ENCODE results near the gene EIF2AK2.
"Not testable (repeated sequence)": the region's sequence is repeated elsewhere in the genome, so short reads cannot be mapped to it uniquely, and the experiment has no call there.

The EIF2AK2 gene

DNA sequence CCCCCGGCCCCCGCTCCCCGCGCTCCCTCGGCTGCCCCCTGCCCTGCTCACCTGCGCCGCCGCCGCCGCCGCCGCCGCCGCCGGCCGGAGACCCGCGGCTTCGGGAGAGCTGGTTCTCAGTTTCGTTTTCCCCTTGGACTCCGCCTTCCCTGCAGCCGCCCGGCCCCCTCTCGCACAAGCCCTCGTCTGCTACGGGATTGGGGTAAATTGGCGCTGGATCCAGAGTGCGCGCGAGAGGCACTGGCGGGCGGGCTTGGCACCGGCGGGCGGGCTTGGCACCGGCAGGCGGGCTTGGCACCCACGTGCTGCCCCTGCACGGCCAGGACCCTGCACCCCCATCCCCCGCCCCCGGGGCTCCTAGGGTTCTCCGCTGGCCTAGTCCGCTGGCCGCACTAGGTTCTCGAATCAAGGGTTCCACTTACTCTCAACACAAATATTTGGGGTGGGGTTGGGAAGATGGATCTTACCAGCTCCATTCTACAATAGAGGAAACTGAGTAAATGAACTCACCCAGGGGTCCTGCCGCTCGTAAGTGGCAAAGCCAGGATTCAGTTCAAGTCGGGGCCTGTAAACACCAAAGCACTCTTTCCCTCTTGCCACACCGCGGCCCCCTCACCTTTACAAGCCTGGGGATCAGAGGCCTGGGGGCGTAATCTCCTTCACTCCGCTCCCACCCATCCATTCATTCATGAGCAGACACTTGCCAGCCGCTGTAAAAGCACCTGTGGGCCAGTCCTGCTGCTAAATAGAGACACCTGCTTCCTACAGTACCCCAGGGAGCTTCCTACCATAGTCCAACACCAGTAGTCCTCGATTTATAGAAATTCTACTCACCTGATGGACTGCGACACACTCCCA, at the start of gene EIF2AK2:
EIF2AK2 (minus strand) TSS at position 124 of the 858 bp plus-strand sequence. CDS start 9,174 bp downstream, outside the sequence.
- DNase-seq, result peak; percentile 92

DNA sequence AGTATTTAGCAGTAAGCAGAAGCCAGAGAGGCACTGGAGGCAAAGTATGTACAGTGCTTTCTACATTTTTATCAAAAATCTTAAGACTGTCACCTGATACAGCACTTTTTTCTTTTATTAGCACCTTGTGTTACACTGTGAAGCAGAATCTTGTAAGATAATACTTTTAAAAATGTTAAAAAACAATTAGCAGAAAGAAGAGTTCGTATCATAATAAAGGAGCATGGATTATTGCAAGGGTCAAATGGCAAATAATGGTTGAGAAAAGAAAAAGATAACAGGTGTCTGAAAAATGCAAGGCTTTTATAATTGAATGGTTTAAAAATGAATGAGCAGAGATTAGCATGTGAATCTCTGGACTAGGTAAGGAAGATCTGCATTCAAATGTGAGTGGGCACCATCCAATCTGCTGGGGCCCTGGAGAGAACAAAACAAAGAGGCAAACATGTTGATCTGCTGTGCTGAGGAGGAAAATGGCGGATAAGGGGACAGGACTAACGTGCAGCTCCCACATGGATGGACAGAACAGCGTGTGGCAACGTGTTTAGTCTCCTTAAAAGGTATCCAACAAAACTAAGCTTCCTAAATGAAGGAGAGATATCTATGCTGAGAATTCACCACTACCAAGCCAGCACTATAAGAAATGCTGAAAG, 49.0 kb upstream of the EIF2AK2 start:
- DNase-seq, result no peak

DNA sequence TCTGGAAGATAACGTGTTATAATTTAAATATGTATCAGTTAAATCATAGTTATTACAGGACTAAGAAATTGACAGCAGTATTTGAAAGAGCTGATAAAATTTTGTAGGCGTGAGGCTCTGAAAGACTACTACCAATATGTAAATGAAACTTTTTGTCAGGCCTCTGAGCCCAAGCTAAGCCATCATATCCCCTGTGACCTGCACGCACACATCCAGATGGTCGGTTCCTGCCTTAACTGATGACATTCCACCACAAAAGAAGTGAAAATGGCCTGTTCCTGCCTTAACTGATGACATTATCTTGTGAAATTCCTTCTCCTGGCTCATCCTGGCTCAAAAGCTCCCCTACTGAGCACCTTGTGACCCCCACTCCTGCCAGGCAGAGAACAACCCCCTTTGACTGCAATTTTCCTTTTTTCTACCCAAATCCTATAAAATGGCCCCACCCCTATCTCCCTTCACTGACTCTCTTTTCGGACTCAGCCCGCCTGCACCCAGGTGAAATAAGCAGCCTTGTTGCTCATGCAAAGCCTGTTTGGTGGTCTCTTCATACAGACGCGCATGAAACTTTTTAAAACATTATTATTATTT, 48.4 kb upstream of the EIF2AK2 start:
- DNase-seq, result not testable (repeated sequence)

DNA sequence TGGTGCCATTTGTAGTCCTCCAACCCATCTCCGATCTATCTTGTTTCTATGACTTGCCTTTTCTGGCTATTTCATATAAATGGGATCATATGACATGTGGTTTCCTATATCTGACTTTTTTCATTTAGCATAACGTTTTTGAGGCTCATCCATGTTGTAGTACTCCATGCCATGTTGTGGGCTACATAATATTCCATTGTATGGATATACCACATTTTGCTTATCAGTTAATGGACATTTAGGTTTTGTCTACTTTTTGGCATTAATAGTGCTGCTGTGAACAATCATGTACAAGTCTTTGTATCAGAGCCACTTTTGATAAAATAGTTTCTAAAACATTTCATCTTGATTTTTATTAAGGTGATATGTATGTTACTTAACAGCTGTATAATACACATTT, 46.9 kb upstream of the EIF2AK2 start:
- DNase-seq, result no peak

DNA sequence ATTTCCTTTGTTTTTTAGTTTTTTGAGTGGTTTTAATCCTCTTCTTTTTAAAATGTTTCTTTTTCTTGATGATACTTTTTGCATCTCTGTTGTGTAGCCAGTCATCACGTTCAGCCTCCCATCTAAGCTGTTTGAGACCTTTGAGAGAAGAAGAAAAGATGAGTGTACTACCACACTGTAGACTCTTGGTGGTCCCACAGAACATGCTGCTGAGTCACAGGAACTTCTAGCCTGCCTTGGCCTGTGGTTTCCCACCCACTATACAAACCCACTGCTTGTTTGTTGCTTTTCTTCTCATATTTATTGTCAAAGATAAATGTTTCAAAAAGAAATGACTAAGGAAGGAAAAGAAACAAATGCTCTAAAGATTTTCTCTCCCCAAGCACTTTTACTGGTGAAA, 45.0 kb upstream of the EIF2AK2 start:
- no peak for DNase-seq

DNA sequence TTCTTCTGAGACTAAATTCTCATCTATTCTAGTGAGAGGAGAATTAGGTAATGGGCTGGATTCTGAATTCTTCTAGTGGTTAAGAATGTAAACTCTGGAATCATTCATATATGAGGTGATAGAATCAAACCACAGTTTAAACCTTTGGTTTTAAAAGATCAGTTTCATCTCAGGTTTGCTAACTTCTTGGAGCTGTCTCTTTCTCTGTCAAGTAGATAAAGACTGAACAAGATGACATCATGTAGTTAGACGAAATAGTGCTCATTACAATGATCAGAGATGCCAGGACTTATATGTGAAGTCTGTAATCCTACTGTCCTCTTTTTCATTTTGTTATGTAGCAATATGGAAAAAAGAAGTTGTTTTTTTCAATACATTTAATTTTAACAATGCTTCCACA, 44.4 kb upstream of the EIF2AK2 start:
- DNase-seq, result no peak

DNA sequence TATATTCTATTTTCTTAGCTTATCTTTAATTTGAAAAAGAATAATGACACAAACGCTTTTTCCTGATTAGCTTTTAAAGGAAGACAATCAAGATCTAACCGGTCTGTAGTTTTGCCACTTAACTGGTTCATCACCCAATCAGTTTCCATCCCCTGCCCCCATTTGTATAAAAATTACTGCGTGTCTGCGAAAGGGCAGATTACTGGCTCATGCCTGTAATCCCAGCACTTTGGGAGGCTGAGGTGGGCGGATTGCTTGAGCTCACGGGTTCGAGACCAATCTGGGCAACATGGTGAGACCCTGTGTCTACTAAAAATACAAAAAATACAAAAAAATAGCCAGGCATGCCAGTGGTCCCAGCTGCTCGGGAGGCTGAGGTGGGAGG, 41.9 kb upstream of the EIF2AK2 start:
- DNase-seq, result no peak

DNA sequence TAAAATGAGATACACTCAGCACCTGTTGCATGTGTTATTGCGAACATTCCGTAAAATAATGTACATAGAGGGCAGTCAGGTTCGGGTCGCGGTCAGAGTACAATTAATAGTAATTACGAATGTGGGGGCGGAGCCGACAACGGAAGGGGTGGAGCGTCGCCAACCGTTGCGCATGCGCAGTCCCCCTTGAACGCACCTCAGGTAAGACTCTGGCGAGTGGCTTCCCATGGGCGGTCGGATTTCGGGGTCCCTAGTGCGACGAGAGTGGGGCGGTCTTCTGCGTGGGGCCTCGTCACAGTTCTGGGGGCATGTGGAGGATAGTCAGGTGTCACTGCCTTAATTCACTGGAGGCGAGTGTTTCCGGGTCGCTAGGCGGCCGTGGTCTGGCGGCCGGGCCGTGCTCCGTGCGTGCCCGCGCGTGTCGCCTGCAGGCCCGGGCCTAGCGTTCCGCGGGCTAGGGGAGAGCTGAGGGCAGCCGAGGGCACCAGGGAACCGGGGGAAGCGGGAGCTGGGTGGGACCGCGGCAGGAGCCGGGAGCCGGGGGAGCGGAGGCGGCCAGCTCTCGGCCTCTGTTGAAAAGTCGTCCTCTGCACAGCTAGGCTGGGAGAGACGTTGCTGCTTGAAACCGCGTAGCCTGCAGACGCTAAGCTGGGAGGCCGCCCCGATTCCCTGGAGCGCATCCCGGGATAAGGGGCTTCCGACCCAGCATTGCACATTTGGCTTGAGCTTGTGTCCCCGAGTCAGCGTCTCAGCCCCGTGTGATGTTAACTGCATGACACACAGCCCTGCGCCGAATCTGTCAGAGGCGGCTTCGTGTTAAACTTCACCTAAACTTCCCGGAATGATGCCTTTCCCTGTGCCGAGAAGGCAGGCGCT, 39.8 kb upstream of the EIF2AK2 start, which contains the start of gene CEBPZOS:
CEBPZOS (plus strand) TSS at position 177 of the 876 bp plus-strand sequence. CDS start 3,209 bp downstream, outside the sequence.
- peak; percentile 63 for DNase-seq

DNA sequence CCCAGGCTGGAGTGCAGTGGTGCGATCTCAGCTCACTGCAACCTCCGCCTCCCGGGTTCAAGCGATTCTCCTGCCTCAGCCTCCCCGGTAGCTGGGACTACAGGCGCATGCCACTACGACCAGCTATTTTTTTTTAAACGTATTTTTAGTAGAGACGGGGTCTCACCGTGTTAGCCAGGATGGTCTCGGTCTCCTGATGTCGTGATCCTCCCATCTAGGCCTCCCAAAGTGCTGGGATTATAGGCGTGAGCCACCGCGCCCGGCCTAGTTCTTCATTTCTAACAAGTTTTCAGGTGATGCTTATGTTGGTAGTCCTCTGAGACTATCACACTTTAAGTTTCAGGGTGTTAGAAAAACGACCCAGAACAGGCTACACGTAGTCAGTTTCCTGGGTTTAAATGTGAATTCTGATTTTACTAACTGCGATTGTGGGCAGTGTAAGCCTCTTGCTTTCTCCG, 39.1 kb upstream of the EIF2AK2 start:
- DNase-seq, result not testable (repeated sequence)

DNA sequence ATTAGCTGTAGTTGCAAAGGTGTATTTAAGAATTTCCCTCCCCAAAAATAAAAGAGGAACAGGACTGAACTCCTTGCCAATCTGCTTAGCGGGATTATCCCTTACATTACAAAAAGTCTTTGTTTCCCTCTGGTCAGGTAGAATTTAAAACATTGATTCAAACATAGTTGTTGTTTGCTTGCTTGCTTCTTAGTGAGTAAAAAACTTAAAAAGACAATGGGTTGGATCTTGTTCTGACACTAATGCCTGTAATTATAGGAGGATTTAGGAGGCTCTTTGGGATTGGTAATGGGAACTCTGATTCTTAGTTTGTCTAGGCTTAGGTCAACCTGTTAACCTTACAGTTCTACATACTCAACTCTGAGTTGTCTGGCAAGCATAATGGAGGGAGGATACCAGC, 35.8 kb upstream of the EIF2AK2 start:
- no peak for DNase-seq

DNA sequence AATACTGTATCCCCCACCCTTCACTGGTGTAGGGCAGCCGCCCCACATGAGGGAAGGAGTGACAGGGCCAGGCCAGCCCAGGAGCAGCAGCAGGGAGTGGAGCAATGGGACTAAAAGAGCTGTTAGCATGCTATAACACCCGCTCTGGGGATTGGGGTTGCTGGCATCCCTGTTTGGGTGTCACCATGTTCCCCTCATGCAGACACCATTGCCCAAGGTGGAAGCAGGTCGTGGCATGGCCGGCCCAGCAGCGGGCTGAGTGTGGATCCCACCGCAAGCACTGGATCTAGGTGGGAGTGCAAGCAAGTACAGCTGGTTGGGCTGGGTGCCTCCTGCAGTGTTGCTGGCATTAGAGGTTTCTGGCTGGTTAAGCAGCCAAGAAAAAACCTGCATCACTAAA, 35.0 kb upstream of the EIF2AK2 start:
- no peak for DNase-seq

DNA sequence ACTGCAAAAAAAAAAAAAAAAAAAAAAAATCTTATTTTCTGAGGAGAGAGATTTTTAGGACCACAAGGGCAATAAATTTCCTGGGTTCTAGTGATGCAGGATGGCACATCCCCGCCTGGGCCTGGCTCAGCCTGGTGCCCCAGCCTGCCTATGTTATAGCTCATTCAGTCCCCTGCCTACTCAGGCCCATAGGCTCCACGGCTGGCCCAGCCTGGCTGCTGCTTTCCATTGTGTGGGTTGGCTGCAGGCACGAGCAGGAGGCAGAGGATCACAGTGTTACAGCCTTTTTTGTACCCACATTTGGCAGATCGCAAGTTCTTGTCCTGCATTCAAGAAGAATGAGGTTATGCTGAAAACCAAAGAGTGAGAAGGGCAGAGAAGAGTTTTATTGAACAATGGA, 34.5 kb upstream of the EIF2AK2 start:
- no peak for DNase-seq

DNA sequence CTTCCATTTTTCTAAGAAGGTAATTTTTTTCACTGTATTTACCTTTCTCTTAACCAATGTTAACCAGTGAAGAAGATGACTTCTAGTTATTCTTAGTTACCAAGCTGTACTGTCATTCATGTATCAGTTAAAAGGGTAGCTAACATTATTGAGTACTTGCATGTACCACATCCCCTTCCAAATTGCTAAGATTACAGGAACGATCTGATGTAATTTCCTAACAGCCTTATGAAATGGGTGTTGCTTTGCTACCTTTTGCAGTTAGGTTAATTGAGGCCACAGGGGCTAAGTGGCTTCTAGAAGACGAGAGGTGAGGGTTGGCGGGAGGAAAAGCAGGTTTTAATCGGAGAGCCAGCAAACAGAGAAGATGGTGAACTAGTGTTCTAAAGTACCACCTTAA, 33.5 kb upstream of the EIF2AK2 start:
- DNase-seq, result no peak

DNA sequence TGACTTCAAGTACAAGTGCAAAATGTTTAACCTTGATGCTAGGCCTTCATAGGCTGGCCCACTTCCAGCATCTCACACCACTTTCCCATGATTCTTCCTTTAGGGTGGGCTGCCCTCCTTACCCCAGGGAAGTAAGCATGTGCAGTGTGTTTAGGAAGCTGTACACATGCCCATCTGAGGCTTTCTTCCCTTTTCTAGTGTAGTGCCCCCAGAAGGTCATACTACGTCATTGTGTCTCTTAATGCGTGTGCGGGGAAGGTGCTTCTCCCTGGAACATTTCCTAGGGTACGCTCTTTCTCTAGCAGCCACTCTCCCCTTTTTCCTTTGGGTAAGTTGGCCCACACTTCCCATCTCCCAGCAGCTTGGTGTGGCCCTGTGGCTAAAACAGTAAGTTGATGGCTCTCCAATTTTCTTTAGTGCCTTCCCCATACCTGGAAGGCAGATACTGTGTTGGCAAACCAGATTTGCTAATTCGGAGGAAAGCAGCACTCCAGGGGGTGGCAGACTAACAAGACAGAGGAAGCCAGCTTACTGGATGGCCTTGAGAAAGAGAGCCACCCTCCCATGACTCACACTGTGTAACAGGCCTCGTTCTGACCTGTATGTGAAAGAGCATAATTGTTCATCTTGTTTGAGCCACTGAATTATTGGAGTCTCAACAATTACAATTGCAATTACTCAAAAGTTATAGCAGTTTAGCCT, 32.8 kb upstream of the EIF2AK2 start:
- no peak for DNase-seq

DNA sequence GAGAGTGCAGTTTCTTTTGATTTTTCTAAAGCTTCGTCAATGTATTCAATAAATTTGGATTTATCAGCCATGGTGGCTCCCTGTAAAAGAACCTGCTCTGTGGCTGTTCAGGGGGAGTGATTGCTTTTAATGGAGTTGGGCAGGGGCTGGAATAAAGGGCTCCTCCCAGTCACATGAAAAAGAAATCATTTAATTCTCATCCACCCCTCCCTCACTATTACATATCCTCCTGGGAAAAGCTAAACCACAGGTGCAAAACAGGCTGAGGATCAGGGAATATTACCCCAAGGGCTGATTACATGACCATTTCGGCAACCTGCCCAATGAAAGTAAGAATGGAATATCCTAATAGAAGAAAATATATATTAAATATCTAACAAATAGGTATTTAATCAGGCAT, 31.8 kb upstream of the EIF2AK2 start, which contains the start of gene SULT6B1:
SULT6B1 (minus strand) TSS at position 101 of the 400 bp plus-strand sequence; CDS start at position 71, 30 bp downstream.
- DNase-seq, result no peak

DNA sequence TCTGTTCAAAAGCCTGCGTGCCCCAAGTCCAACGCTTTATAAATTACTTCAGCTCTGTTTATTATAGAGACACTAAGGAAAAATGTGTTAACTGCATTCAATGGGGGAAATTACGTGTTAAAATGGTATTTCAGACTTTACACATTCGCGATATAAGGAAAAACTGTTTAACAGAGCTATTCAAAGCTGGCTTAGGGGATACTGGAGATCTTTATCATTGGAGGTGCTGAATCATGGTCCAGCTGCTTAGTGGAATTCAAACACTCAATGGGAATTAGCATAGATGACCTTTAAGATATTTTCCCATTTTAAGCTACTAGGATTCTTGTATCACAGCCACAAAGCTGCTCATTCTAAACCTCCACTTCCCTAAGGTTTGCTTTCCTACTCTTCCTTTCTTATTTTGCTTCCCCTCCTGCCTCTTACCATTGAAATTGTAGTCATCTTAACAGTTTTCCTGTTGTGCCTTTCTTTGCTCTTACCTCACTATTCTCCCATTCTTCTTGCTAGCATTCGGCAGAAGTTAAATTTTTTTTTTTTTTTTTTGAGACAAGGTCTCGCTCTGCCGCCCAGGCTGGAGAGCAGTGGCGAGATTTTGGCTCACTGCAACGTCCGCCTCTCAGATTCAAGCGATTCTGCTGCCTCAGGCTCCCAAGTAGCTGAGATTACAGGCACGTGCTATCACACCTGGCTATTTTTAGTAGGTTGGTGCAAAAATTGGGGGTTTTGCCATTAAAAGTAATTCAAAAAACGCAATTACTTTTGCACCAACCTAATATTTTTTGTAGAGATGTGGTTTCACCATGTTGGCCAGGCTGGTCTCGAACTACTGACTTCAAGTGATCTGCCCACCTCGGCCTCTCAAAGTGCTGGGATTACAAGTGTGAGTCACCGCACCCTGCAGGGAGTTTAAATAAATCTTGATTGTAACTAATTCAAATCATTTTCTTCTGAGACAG, 25.2 kb upstream of the EIF2AK2 start:
- DNase-seq, result no peak

DNA sequence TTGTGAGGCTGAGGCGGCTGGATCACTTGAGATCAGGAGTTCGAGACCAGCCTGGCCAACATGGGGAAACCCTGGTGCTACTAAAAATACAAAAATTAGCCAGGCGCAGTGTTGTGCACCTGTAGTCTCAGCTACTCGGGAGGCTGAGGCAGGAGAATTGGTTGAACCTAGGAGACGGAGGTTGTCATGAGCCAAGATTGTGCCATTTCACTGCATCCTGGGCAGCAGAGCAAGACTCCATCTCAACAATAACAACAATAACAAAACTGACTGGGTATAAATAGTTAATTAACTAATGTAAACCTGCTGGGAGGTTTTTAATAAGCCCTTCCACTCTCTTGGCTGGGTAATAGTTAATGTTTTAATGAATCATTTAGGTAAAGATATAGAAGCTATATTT, 23.9 kb upstream of the EIF2AK2 start:
- DNase-seq, result no peak

DNA sequence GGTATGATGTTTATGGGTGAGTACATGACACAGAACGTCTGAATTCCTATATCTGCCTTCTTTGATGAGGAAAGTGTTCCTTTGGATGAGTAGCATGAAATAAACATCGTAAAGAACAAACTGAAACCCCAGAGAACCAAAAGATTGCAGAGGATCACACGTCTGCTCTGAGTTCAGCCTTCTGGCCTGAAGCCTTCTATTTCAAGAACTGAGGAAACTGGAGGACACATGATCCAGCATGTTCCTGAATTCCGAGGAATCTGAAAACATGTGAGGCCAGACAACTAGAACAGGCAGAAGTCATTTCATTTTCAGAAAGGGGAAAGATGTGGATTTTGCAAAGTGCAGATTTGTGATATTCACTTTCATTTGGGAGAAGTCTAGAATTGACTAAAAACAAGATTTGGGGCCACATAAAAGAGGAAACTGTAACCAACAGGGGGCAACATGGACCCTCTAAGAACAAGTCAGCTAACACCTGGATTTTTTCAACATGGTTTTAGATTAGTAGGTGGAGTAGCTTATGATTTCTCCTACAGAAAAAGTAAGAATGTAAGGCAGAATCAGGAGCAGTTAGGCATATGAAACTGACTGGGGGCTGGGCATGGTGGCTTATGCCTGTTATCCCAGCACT, 23.3 kb upstream of the EIF2AK2 start:
- no peak for DNase-seq

DNA sequence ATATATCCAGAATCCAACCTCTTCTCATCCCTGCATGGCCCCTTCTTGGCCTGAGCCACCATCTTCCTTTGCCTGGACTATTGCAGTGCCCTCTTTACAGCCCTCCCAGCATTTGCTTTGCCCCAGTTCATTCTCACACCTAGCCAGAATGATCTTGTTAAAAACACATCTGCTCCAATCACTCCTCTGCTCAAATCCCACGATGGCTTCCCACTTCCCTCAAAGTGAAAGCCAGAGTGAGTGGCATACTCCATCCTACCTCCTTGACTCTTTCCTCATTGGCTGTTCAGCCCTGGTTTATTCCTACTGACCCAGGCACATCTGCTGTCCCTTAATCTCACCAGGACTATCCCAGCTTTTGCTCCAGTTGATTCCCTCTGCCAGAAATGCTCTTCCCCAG, 17.0 kb upstream of the EIF2AK2 start:
- no peak for DNase-seq

DNA sequence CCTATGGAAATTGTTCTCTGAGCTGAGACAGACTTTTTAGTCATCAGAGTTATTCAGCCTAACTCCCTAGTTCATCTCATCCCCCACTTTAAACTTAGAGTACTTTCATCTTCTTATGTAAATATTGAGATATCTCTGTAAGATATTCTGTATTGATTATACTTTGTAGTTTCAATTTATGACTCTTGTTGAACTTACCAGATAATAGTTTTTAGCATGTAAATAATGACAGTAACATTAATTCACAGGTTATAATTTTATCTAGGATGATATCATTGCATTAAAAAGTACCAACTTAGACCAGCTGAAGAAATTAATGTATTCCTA, 14.8 kb upstream of the EIF2AK2 start:
- no peak for DNase-seq

Measured in 8988T (cell line).